OCI-LY3 (cell line): ENCODE data around the gene B3GNT9.

Source experiments
- CTCF ChIP-seq: fragments of 200-600, 300-600 bp; sonication (generic); IDR thresholded peaks from 2 replicates; pipeline ENCODE4 v1.5.1; 2014; ENCODE audit warnings: antibody characterized with exemption, low read length, low read depth
- EZH2phosphoT487 ChIP-seq: fragments of 200-600 bp; shearing (Covaris generic); IDR thresholded peaks from 2 replicates; pipeline ENCODE4 v1.6.1; 2018; ENCODE audit warnings: antibody characterized with exemption, mixed run types, low read depth

GRCh38 chr16:67196881-67197280, 46.1 kb upstream of the B3GNT9 start:
- TF ChIP-seq CTCF (no peak), EZH2phosphoT487 (no peak)
